Measurements from ENCODE around the gene FAM83G.

- TF ChIP-seq ZNF274 (IDR thresholded peaks at IDR 0.05; ENCODE audit: low read depth, low read length) = no peak
- no peak for TF ChIP-seq SUZ12 (IDR thresholded peaks at IDR 0.05; ENCODE audit: extremely low read depth, insufficient read depth, insufficient read length)
- TF ChIP-seq YY1 (IDR thresholded peaks at IDR 0.05; ENCODE audit: insufficient read depth, insufficient read length) = no peak
These were observed 17.6 kb upstream of the FAM83G start for GRCh38 chr17:19022128-19022527.
